Osteoblast (primary cell): ENCODE measurements around the gene INO80. TPM values are rescaled to one million over a fixed set of nuclear protein-coding genes. Genes with fewer than 3 reads are reported as not detected.
"Not testable (repeated sequence)": the region's sequence is repeated elsewhere in the genome, so short reads cannot be mapped to it uniquely, and the experiment has no call there.

Experiments used
- DNase-seq: peaks from one replicate; pipeline ENCODE4 v3.0.0; 2011; ENCODE audit warnings: low spot score, mixed read lengths; ENCODE audit not compliant: insufficient read length; ENCODE audit errors: missing footprints
- H2AFZ ChIP-seq: 2 replicates; pipeline ENCODE4 v1.6.0; 2011; ENCODE audit warnings: mild to moderate bottlenecking, low read length
- H3K27ac ChIP-seq: 2 replicates; pipeline ENCODE4 v1.5.1; 2011; ENCODE audit warnings: mild to moderate bottlenecking, low read depth, low read length, moderate library complexity
- H3K27me3 ChIP-seq: 2 replicates; pipeline ENCODE4 v1.6.0; 2012; ENCODE audit warnings: mild to moderate bottlenecking, control low read depth, inconsistent platforms, low read length, moderate library complexity; ENCODE audit not compliant: insufficient read depth
- H3K36me3 ChIP-seq: 2 replicates; pipeline ENCODE4 v1.5.1; 2011; ENCODE audit warnings: mild to moderate bottlenecking, low read length, control low read depth, moderate library complexity; ENCODE audit not compliant: insufficient read depth
- H3K4me1 ChIP-seq: 2 replicates; pipeline ENCODE4 v1.5.1; 2011; ENCODE audit warnings: mild to moderate bottlenecking, low read length, control low read depth, moderate library complexity; ENCODE audit not compliant: insufficient read depth
- H3K4me2 ChIP-seq: 2 replicates; pipeline ENCODE4 v1.6.0; 2011; ENCODE audit warnings: mild to moderate bottlenecking, low read length; ENCODE audit not compliant: insufficient read depth
- H3K4me3 ChIP-seq: fragments of 200-600 bp; sonication (generic); 3 replicates; pipeline ENCODE4 v1.5.1; 2012; ENCODE audit warnings: mild to moderate bottlenecking, low read length, inconsistent platforms; ENCODE audit not compliant: insufficient read depth
- H3K79me2 ChIP-seq: 2 replicates; pipeline ENCODE4 v1.6.0; 2012; ENCODE audit warnings: mild to moderate bottlenecking, low read length, control low read depth, inconsistent platforms; ENCODE audit not compliant: insufficient read depth
- H3K9me3 ChIP-seq: 2 replicates; pipeline ENCODE4 v1.5.1; 2011; ENCODE audit warnings: low read depth, low read length, control low read depth
- H4K20me1 ChIP-seq: 2 replicates; pipeline ENCODE4 v1.6.0; 2012; ENCODE audit warnings: mild to moderate bottlenecking, low read length, control low read depth; ENCODE audit not compliant: insufficient read depth
- CTCF ChIP-seq: IDR thresholded peaks from 2 replicates; pipeline ENCODE4 v1.5.1; 2011; ENCODE audit warnings: mild to moderate bottlenecking, low read depth, low read length, moderate library complexity; ENCODE audit errors: extremely low read depth
- total RNA-seq: library from RNA; depleted of rRNA; stranded (reverse); fragments of >200 nt; gene quantifications from 2 replicates; pipeline ENCODE4 v1.2.3, GENCODE V29; 2012

Gene INO80
- total RNA-seq, 1 donor, result 23.5 TPM

- Histone ChIP-seq H3K36me3 (peaks cover 6% of the 10 kb centered on the region), H3K4me3 (no peak overlapping the region), H3K4me2 (no peak overlapping the region), H3K27me3 (no peaks in the 10 kb centered on the region), H3K79me2 (peaks cover 11% of the 10 kb centered on the region), H3K4me1 (peaks cover 12% of the 10 kb centered on the region), H3K9me3 (no peaks in the 10 kb centered on the region), H2AFZ (no peak overlapping the region), H4K20me1 (no peaks in the 10 kb centered on the region), H3K27ac (no peak overlapping the region)
- peak; percentile 82 for DNase-seq
- no peak for TF ChIP-seq CTCF
These were observed 160.0 kb downstream of the INO80 start for GRCh38 chr15:40955930-40956540.

DNA sequence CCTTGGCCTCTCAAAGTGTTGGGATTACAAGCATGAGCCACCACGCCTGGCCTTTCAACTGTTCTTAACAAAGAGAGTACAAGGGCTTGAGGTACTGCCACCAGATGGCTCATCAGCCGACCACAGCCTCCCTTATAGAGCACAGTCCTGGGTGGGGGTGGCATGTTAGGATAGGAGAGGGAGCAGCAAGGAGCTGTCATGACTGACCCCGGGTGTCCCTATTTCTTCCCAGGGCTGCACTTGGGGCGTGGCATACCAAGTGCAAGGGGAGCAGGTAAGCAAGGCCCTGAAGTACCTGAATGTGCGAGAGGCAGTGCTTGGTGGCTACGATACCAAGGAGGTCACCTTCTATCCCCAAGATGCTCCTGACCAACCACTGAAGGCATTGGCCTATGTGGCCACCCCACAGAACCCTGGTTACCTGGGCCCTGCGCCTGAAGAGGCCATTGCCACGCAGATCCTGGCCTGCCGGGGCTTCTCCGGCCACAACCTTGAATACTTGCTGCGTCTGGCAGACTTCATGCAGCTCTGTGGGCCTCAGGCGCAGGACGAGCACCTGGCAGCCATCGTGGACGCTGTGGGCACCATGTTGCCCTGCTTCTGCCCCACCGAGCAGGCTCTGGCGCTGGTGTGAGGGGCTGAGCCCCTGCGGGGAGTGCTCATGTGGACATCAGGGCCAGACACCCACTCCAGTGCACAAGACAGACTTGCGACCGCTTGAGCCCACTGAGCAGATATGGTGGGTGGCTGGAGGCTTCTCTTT lies 160.8 kb downstream of the INO80 start:
- Histone ChIP-seq H3K9me3 (no peaks in the 10 kb centered on the region), H3K27ac (no peak overlapping the region), H4K20me1 (no peaks in the 10 kb centered on the region), H3K79me2 (peaks cover 11% of the 10 kb centered on the region), H3K4me3 (no peak overlapping the region), H3K36me3 (peaks cover 6% of the 10 kb centered on the region), H3K4me2 (no peak overlapping the region), H3K4me1 (peaks cover 12% of the 10 kb centered on the region), H2AFZ (no peak overlapping the region), H3K27me3 (no peaks in the 10 kb centered on the region)
- DNase-seq, result peak; percentile 61
- TF ChIP-seq CTCF, result no peak

GRCh38 chr15:40954158-40954848 lies 161.8 kb downstream of the INO80 start:
- H2AFZ ChIP-seq, result peak overlapping the region; percentile 79
- not testable (repeated sequence) for H3K27me3 ChIP-seq, H3K9me3 ChIP-seq, H3K36me3 ChIP-seq, H3K27ac ChIP-seq, H4K20me1 ChIP-seq
- peaks cover 11% of the 10 kb centered on the region for H3K79me2 ChIP-seq
- H3K4me3 ChIP-seq, result peak overlapping the region; percentile 87
- H3K4me2 ChIP-seq, result peak overlapping the region; percentile 80
- H3K4me1 ChIP-seq, result peaks cover 12% of the 10 kb centered on the region
- peak; percentile 72 for DNase-seq

DNA sequence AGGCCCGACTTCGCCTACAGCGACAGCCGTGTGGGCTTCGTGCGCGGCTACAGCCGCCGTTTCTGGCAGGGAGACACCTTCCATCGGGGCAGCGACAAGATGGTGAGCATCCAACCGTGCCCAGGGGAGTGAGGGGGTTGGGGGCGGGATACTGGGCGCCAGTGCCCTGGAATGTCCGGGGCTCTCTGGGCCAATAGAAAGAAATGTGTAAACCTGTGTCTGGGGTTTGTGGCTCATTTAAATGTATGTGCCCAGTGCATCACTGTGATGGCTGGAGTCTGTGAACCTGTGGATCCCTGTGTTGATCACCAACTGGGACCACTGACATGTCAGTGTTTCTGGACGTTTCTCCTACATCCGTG lies 162.4 kb downstream of the INO80 start:
- peak; percentile 87 for DNase-seq
- H3K79me2 ChIP-seq, result peaks cover 11% of the 10 kb centered on the region
- no peaks in the 10 kb centered on the region for H3K9me3 ChIP-seq
- peak overlapping the region; percentile 79 for H2AFZ ChIP-seq
- H3K36me3 ChIP-seq, result peaks cover 6% of the 10 kb centered on the region
- H4K20me1 ChIP-seq, result no peaks in the 10 kb centered on the region
- peaks cover 12% of the 10 kb centered on the region for H3K4me1 ChIP-seq
- peak overlapping the region; percentile 87 for H3K4me3 ChIP-seq
- peak overlapping the region; percentile 20 for H3K27ac ChIP-seq
- peak overlapping the region; percentile 80 for H3K4me2 ChIP-seq
- no peak for TF ChIP-seq CTCF
- H3K27me3 ChIP-seq, result no peaks in the 10 kb centered on the region
